Spleen (tissue), 7 donors: ENCODE measurements around the gene IGHMBP2.

ENCODE experiments used
- CTCF ChIP-seq, 11 experiments: fragments of 200-600 bp in 7 of 11; fragments of 450-650 bp in 4 of 11; sonication (generic) in 4 of 11; IDR thresholded peaks in 8 of 11; conservative IDR thresholded peaks in 3 of 11; 1 replicate in 7 of 11; 2 replicates in 4 of 11; pipeline versions ENCODE4 v1.4.0 to v1.8.0; 2016 to 2021; ENCODE audit warnings: antibody characterized with exemption in 11 of 11, inconsistent platforms in 4 of 11, mild to moderate bottlenecking in 1 of 11
- POLR2A ChIP-seq, 3 donors: fragments of 450-650 bp; IDR thresholded peaks; one replicate each; pipeline ENCODE4 v1.5.1; 2017; ENCODE audit warnings: antibody characterized with exemption in 3 of 3, mild to moderate bottlenecking in 1 of 3
- POLR2AphosphoS5 ChIP-seq, 3 donors: sonication (generic); formaldehyde crosslinking; IDR thresholded peaks; one replicate each; pipeline ENCODE4 v1.5.1; 2017; ENCODE audit warnings: antibody characterized with exemption in 3 of 3
- donor health status: DM: no; HTN: no; CAD: no; lungs with moderate emphysema.
- donor health status: DM: no; HTN: no; CAD: no.
- donor health status: DM: no; HTN: no; CAD: no.

GRCh38 chr11:68939583-68940555, 36.2 kb downstream of the IGHMBP2 start:
- TF ChIP-seq CTCF (IDR thresholded peaks at IDR 0.05 in 8 of 11, conservative IDR thresholded peaks at IDR 0.05 in 3 of 11) (no peak), POLR2A (IDR thresholded peaks at IDR 0.05) (no peak), POLR2AphosphoS5 (IDR thresholded peaks at IDR 0.05) (no peak)
